ENCODE data around the gene DCC. TPM values are rescaled to one million over a fixed set of nuclear protein-coding genes. Genes with fewer than 3 reads are reported as not detected.

DCC gene
- total RNA-seq, 3 donors from 2014 or later (not counting 1 experiment from before 2014, with no cell fraction given): not detected

GRCh38 chr18:53018791-53019190 lies 678.8 kb downstream of the DCC start:
- no peak for TF ChIP-seq CTCF (IDR thresholded peaks at IDR 0.05)
- Mint-ChIP-seq H3K27ac (no peak overlapping the region), H3K4me1 (no peaks in the 10 kb centered on the region), H3K27me3 (ENCODE audit: low read depth in 2 of 2) (no peaks in the 10 kb centered on the region), H3K36me3 (no peaks in the 10 kb centered on the region), H3K4me3 (no peak overlapping the region), H3K9me3 (peaks cover 0 to under 1% of the 10 kb centered on the region in 2 donors)
- Histone ChIP-seq H3K4me3 (ENCODE audit: low read length) (no peak overlapping the region), H3K4me1 (ENCODE audit: control insufficient read depth, insufficient read depth, low read length) (no peaks in the 10 kb centered on the region), H3K9me3 (ENCODE audit: control insufficient read depth, insufficient read depth, low read length) (peaks cover 5% of the 10 kb centered on the region), H3K27ac (ENCODE audit: low read length) (no peak overlapping the region), H3K27me3 (ENCODE audit: control insufficient read depth, insufficient read depth, low read length) (no peaks in the 10 kb centered on the region), H3K36me3 (ENCODE audit: control insufficient read depth, insufficient read depth, low read length) (no peaks in the 10 kb centered on the region)
- WGBS (ENCODE audit: insufficient coverage): 41% methylated on average over 2 of the region's 2 CpGs
- ATAC-seq: no peak
- DNase-seq: no peak
- intact Hi-C loops (cut with micrococcal nuclease): no loop called here

- 83% methylated on average over 3 of the region's 3 CpGs for WGBS (ENCODE audit: insufficient coverage)
- TF ChIP-seq CTCF (IDR thresholded peaks at IDR 0.05): no peak
- H3K4me3 ChIP-seq (ENCODE audit: low read length): no peak overlapping the region
- Mint-ChIP-seq H3K4me1 (no peaks in the 10 kb centered on the region), H3K36me3 (peaks cover 5% of the 10 kb centered on the region), H3K9me3 (peaks cover 4 to 5% of the 10 kb centered on the region in 2 donors), H3K27ac (no peak overlapping the region), H3K27me3 (ENCODE audit: low read depth in 2 of 2) (no peaks in the 10 kb centered on the region), H3K4me3 (no peak overlapping the region)
- H3K27ac ChIP-seq (ENCODE audit: low read length): no peak overlapping the region
- no peaks in the 10 kb centered on the region for H3K27me3 ChIP-seq (ENCODE audit: control insufficient read depth, insufficient read depth, low read length)
- H3K9me3 ChIP-seq (ENCODE audit: control insufficient read depth, insufficient read depth, low read length): peaks cover 5% of the 10 kb centered on the region
- ATAC-seq: no peak
- no peak for DNase-seq
- no peaks in the 10 kb centered on the region for H3K4me1 ChIP-seq (ENCODE audit: control insufficient read depth, insufficient read depth, low read length)
- H3K36me3 ChIP-seq (ENCODE audit: control insufficient read depth, insufficient read depth, low read length): no peaks in the 10 kb centered on the region
- intact Hi-C loops (cut with micrococcal nuclease): no loop called here
Measured at GRCh38 chr18:53025247-53025646, 685.2 kb downstream of the DCC start.

GRCh38 chr18:53028565-53028964 lies 688.6 kb downstream of the DCC start:
- H3K27me3 ChIP-seq (ENCODE audit: control insufficient read depth, insufficient read depth, low read length): no peaks in the 10 kb centered on the region
- H3K4me3 ChIP-seq (ENCODE audit: low read length): no peak overlapping the region
- ATAC-seq: no peak
- H3K9me3 Mint-ChIP-seq: peaks cover 4 to 7% of the 10 kb centered on the region in 2 donors
- TF ChIP-seq CTCF (IDR thresholded peaks at IDR 0.05): no peak
- no peak for DNase-seq
- H3K4me1 Mint-ChIP-seq: no peaks in the 10 kb centered on the region
- H3K36me3 ChIP-seq (ENCODE audit: control insufficient read depth, insufficient read depth, low read length): no peaks in the 10 kb centered on the region
- intact Hi-C loops (cut with micrococcal nuclease): no loop called here
- 33% methylated on average over 1 of the region's 1 CpG for WGBS (ENCODE audit: insufficient coverage)
- no peaks in the 10 kb centered on the region for H3K4me1 ChIP-seq (ENCODE audit: control insufficient read depth, insufficient read depth, low read length)
- H3K9me3 ChIP-seq (ENCODE audit: control insufficient read depth, insufficient read depth, low read length): no peaks in the 10 kb centered on the region
- peaks cover 5% of the 10 kb centered on the region for H3K36me3 Mint-ChIP-seq
- H3K4me3 Mint-ChIP-seq: no peak overlapping the region
- H3K27ac Mint-ChIP-seq: no peak overlapping the region
- no peak overlapping the region for H3K27ac ChIP-seq (ENCODE audit: low read length)
- H3K27me3 Mint-ChIP-seq (ENCODE audit: low read depth in 2 of 2): no peaks in the 10 kb centered on the region

GRCh38 chr18:53033128-53033527 lies 693.1 kb downstream of the DCC start:
- Mint-ChIP-seq H3K9me3 (peaks cover 2 to 3% of the 10 kb centered on the region in 2 donors), H3K4me3 (no peak overlapping the region), H3K36me3 (no peaks in the 10 kb centered on the region), H3K27me3 (ENCODE audit: low read depth in 2 of 2) (no peaks in the 10 kb centered on the region), H3K4me1 (no peaks in the 10 kb centered on the region), H3K27ac (no peak overlapping the region)
- intact Hi-C loops (cut with micrococcal nuclease): no loop called here
- Histone ChIP-seq H3K27ac (ENCODE audit: low read length) (no peak overlapping the region), H3K9me3 (ENCODE audit: control insufficient read depth, insufficient read depth, low read length) (no peaks in the 10 kb centered on the region), H3K4me3 (ENCODE audit: low read length) (no peak overlapping the region), H3K27me3 (ENCODE audit: control insufficient read depth, insufficient read depth, low read length) (no peaks in the 10 kb centered on the region), H3K36me3 (ENCODE audit: control insufficient read depth, insufficient read depth, low read length) (no peaks in the 10 kb centered on the region), H3K4me1 (ENCODE audit: control insufficient read depth, insufficient read depth, low read length) (no peaks in the 10 kb centered on the region)
- no peak for TF ChIP-seq CTCF (IDR thresholded peaks at IDR 0.05)
- 87% methylated on average over 3 of the region's 3 CpGs for WGBS (ENCODE audit: insufficient coverage)
- no peak for ATAC-seq
- no peak for DNase-seq
